Nephron (organoid): Measurements from ENCODE around the gene RPL15.

Source experiments
- H3K27ac Mint-ChIP-seq, 3 experiments: 2 replicates each; pipeline ENCODE4 v1.8.0; 2020; ENCODE audit warnings: mixed read lengths in 3 of 3, mild to moderate bottlenecking in 2 of 3, moderate library complexity in 1 of 3
- H3K27me3 Mint-ChIP-seq: 2 replicates; pipeline ENCODE4 v1.8.0; 2021; ENCODE audit warnings: low read depth, mild to moderate bottlenecking, moderate library complexity, mixed read lengths
- H3K36me3 Mint-ChIP-seq: 2 replicates; pipeline ENCODE4 v1.8.0; 2020; ENCODE audit warnings: low read depth, mixed read lengths
- H3K4me1 Mint-ChIP-seq: 2 replicates; pipeline ENCODE4 v1.8.0; 2020; ENCODE audit warnings: mixed read lengths
- H3K4me3 Mint-ChIP-seq, 3 experiments: 2 replicates each; pipeline ENCODE4 v1.8.0; 2020; ENCODE audit warnings: mild to moderate bottlenecking in 3 of 3, mixed read lengths in 3 of 3, moderate library complexity in 2 of 3
- H3K9me3 Mint-ChIP-seq: 2 replicates; pipeline ENCODE4 v1.8.0; 2020; ENCODE audit warnings: mixed read lengths
- CTCF ChIP-seq, 3 experiments: fragments of 200-600 bp; sonication (generic); IDR thresholded peaks; one replicate each; pipeline ENCODE4 v1.5.0; 2021; ENCODE audit warnings: antibody characterized with exemption in 3 of 3; ENCODE audit not compliant: unreplicated experiment in 3 of 3

The RPL15 gene

GRCh38 chr3:23928524-23928923, 11.6 kb downstream of the RPL15 start:
- H3K4me3 Mint-ChIP-seq: no peak overlapping the region

DNA sequence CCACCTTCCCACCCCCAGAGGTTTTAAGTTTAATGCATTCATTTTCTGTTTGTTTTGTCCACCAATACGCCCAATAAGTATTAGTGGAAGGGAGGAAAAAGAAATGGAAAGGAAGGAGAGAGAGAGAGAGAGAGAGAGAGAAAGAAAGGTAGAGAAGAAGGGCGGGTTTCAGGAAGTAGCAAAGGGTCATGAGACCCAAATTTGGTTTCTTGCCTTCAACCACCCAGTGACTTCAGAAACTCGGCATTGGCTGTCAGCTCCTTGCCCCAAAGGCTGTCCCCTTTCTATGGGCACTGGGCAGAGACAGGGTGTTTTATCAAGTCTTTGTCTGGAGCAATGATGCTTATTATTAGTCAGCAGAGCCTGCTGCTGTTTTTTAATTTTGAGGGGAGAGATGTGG, 14.7 kb downstream of the RPL15 start:
- H3K4me1 Mint-ChIP-seq: no peaks in the 10 kb centered on the region
- no peaks in the 10 kb centered on the region for H3K9me3 Mint-ChIP-seq
- peaks cover 3% of the 10 kb centered on the region for H3K27me3 Mint-ChIP-seq
- H3K27ac Mint-ChIP-seq: no peak overlapping the region
- TF ChIP-seq CTCF (IDR thresholded peaks at IDR 0.05; ENCODE audit: unreplicated experiment in 3 of 3): no peak
- H3K4me3 Mint-ChIP-seq: no peak overlapping the region
- H3K36me3 Mint-ChIP-seq: no peaks in the 10 kb centered on the region

More at GRCh38 chr3:23928524-23928923, 11.6 kb downstream of the RPL15 start:
- no peaks in the 10 kb centered on the region for H3K9me3 Mint-ChIP-seq
- peaks cover 14% of the 10 kb centered on the region for H3K36me3 Mint-ChIP-seq
- TF ChIP-seq CTCF (IDR thresholded peaks at IDR 0.05; ENCODE audit: unreplicated experiment in 3 of 3): no peak
- peaks cover 3% of the 10 kb centered on the region for H3K27me3 Mint-ChIP-seq
- peaks cover 6% of the 10 kb centered on the region for H3K4me1 Mint-ChIP-seq
- no peak overlapping the region for H3K27ac Mint-ChIP-seq

DNA sequence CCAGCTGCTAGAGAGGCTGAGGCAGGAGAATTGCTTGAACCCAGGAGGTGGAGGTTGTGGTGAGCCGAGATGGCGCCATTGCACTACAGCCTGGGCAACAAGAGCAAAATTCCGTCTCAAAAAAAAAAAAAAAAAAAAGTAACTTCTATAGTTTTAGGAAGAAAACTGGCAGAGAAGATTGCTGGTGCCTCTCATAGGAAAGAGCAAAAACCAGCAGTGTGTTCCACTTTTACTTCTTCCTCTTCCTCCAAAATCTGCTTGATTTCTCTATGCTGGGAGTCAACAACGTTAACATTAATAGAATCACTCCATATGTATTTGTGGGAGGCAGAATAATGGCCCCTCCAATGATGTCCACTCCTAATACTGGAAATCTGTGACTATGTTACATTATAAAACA, 15.6 kb downstream of the RPL15 start:
- Mint-ChIP-seq H3K4me1 (no peaks in the 10 kb centered on the region), H3K9me3 (no peaks in the 10 kb centered on the region), H3K4me3 (no peak overlapping the region), H3K36me3 (no peaks in the 10 kb centered on the region), H3K27ac (no peak overlapping the region), H3K27me3 (peaks cover 3% of the 10 kb centered on the region)
- TF ChIP-seq CTCF (IDR thresholded peaks at IDR 0.05; ENCODE audit: unreplicated experiment in 3 of 3): no peak

DNA sequence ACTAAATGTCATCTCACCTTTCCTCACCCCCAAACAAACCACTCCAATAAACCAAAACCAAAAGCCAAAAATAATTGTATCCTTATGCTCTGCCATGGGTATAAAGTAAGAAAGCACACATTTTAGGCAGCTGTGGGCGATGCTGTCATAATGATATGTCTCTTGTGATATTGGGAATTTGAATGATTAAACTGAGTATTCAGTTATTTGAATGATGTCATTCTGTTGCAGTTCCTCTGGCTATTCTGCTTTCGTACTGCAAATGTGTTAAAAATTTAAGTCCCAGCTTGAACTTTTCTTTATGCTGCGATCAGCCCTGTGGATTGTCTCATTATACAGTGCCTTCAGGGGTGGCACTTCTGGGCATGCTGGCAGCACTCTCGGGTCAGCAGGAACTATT, 17.3 kb downstream of the RPL15 start:
- Mint-ChIP-seq H3K27me3 (peaks cover 9% of the 10 kb centered on the region), H3K4me3 (no peak overlapping the region), H3K9me3 (no peaks in the 10 kb centered on the region), H3K4me1 (no peaks in the 10 kb centered on the region), H3K27ac (no peak overlapping the region), H3K36me3 (no peaks in the 10 kb centered on the region)
- TF ChIP-seq CTCF (IDR thresholded peaks at IDR 0.05; ENCODE audit: unreplicated experiment in 3 of 3): no peak

- Mint-ChIP-seq H3K4me3 (no peak overlapping the region), H3K36me3 (no peaks in the 10 kb centered on the region), H3K4me1 (no peaks in the 10 kb centered on the region), H3K9me3 (no peaks in the 10 kb centered on the region), H3K27me3 (peaks cover 6% of the 10 kb centered on the region), H3K27ac (no peak overlapping the region)
- TF ChIP-seq CTCF (IDR thresholded peaks at IDR 0.05; ENCODE audit: unreplicated experiment in 3 of 3): no peak
These were observed 20.4 kb downstream of the RPL15 start for GRCh38 chr3:23937296-23937695.

- TF ChIP-seq CTCF (IDR thresholded peaks at IDR 0.05; ENCODE audit: unreplicated experiment in 3 of 3): no peak
- no peak overlapping the region for H3K4me3 Mint-ChIP-seq
- H3K27ac Mint-ChIP-seq: no peak overlapping the region
- peaks cover 3% of the 10 kb centered on the region for H3K4me1 Mint-ChIP-seq
- H3K27me3 Mint-ChIP-seq: peaks cover 13% of the 10 kb centered on the region
- no peaks in the 10 kb centered on the region for H3K36me3 Mint-ChIP-seq
- H3K9me3 Mint-ChIP-seq: no peaks in the 10 kb centered on the region
These were observed 21.8 kb downstream of the RPL15 start for GRCh38 chr3:23938688-23939087.
